GM12873 (cell line): ENCODE results near the gene DAPK2.

Source experiments
- CTCF ChIP-seq: IDR thresholded peaks from 2 replicates; pipeline ENCODE4 v1.5.1; 2012; ENCODE audit warnings: low read depth, mild to moderate bottlenecking, moderate library complexity, low read length, control low read depth; ENCODE audit not compliant: insufficient read depth; ENCODE audit errors: missing control alignments

The DAPK2 gene

GRCh38 chr15:63911160-63911559 is 135.1 kb downstream of the DAPK2 start:
- TF ChIP-seq CTCF, result no peak

DNA sequence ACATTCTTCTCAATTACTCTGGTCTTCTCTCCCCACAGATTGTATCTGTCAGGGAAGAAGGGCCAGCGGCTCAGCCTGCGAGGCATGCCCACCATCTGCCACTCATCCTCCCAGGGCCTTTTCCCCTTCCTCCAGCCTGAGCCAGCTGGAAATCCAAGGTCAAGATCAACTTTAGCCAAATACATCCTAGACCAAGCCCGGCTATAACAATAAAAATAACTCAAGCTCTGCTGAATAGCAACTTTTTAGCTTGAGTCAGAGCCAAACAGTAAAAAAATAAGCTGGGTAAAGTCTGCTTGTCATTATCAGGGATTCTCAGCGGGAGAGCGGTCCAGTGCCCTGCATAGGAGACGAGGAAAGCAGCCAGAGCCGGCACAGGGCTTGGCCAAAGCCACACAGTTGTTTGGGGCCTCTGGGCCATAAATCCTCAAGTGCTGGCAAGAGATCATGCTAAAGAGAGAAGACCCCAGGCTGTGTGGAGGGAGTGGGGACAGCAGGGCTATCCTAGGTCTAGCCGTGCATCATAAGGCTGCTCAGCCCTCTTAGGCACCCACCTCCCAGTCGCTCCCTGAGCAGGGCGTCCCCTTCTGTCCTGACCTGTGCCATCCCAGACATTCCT is 136.4 kb downstream of the DAPK2 start:
- TF ChIP-seq CTCF, result no peak

- TF ChIP-seq CTCF, result no peak
These were observed 137.3 kb downstream of the DAPK2 start for GRCh38 chr15:63908991-63909390.

DNA sequence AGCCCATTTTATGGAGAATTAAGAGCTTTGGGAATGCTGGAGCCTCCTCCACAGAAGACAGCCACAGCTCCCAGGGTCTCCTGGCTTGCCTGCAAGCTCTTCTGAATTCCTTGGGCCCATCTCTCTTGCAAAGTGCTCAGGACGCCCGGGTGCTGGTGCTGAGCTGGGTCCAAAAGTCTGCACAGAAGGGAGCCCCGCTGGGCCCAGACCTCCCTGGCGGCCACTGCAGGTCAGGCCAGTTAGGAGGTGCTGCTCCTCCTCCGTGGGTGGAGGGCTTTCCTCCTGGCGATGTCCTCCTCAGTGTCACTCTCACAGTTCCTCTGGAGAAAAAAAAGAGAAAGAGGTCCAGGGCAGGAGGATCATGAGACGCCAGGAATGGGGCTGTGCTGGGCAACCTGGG is 138.0 kb downstream of the DAPK2 start:
- TF ChIP-seq CTCF, result no peak

GRCh38 chr15:63907521-63907920 is 138.8 kb downstream of the DAPK2 start:
- TF ChIP-seq CTCF, result no peak

- TF ChIP-seq CTCF, result no peak
These were observed 140.1 kb downstream of the DAPK2 start for GRCh38 chr15:63906266-63906584.

DNA sequence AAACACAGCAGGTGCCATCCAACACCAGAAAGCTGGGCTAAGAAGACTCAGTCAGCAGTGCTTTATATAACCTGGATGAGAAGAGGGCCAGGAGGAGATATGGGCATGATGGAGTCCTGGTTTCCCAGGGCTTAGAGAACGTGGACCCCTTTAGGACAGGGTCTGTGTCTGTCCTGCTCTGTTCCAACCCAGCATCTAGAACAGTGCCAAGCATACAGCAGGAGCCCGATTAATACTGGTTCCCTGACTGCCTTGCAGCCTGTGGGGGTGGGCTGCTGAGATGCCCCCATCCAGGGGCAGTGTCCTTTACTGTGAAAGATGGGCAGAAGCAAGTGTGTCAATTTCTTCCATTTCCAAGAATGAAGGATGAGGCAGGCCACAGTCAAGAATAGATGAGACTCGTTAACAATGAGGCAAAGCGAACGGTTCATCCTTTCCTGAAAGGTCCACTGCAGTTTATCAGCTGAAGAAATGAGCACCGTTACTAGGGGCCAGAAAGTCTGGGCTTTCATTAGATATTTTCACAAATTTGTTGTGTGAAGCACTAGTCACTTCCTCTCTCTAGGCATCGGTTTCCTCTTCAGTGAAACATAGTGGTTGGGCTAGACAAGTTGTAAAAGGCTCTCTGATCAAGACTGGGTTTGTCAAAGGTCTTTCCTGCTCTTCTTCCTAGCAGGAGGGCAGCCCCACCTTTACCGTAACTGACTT is 140.6 kb downstream of the DAPK2 start:
- TF ChIP-seq CTCF, result no peak
